ENCODE measurements around the gene SMTNL2. TPM values are rescaled to one million over a fixed set of nuclear protein-coding genes. Genes with fewer than 3 reads are reported as not detected.
"Not testable (repeated sequence)": the region's sequence is repeated elsewhere in the genome, so short reads cannot be mapped to it uniquely, and the experiment has no call there.

Gene SMTNL2
- polyA plus RNA-seq, 1 of the 3 experiments (the other 2 are of a cell fraction), result not detected

- TF ChIP-seq IRF3 (IDR thresholded peaks at IDR 0.05; ENCODE audit: low read depth, low read length) (no peak), TAF1 (IDR thresholded peaks at IDR 0.05; ENCODE audit: borderline replicate concordance, low read depth, low read length) (no peak), EZH2phosphoT487 (IDR thresholded peaks at IDR 0.05; ENCODE audit: borderline replicate concordance, low read depth) (no peak)
Measured at GRCh38 chr17:4602041-4602440, 17.7 kb downstream of the SMTNL2 start (continued).

- Histone ChIP-seq H4K20me1 (ENCODE audit: insufficient read depth) (no peaks in the 10 kb centered on the region), H3K4me2 (no peak overlapping the region), H3K27me3 (ENCODE audit: insufficient read depth) (peaks cover 12% of the 10 kb centered on the region), H3K36me3 (replicated peaks in 1 of 2; ENCODE audit: control insufficient read depth in 1 of 2, insufficient read depth in 2 of 2, low read length in 1 of 2) (no peaks in the 10 kb centered on the region), H3K9me3 (no peaks in the 10 kb centered on the region), H3K27ac (ENCODE audit: low read depth in 2 of 2, low read length in 1 of 2) (no peak overlapping the region), H3K9ac (no peak overlapping the region), H3F3A (replicated peaks; ENCODE audit: insufficient read depth) (no peaks in the 10 kb centered on the region), H3K79me2 (ENCODE audit: insufficient read depth) (no peaks in the 10 kb centered on the region), H3K9me2 (no peaks in the 10 kb centered on the region), H2AFZ (ENCODE audit: low read depth) (no peak overlapping the region), H3K4me3 (ENCODE audit: low read depth in 2 of 2, low read length in 1 of 2) (no peak overlapping the region), H3K4me1 (ENCODE audit: control insufficient read depth in 1 of 2, insufficient read depth in 2 of 2, low read depth in 1 of 2, low read length in 1 of 2) (peaks cover 0 to 21% of the 10 kb centered on the region in 2 experiments; a peak in 1 of 4 replicates)
- POLR2A ChIA-PET, result no interaction called here
- WGBS (ENCODE audit: low lambda C conversion rate), result 62% methylated on average over 12 of the region's 18 CpGs
- peak; percentile 91 for DNase-seq
- CTCF ChIA-PET, result interaction anchor here (1.0 to 4.1 kb wide), 3 partner anchors 18 to 37 kb away, joined by 3 to 31 read pairs (median 3); no protein-coding TSS in a partner anchor
- TF ChIP-seq GATA2 (CRISPR knock-in tag; IDR thresholded peaks at IDR 0.05) (peak; percentile 62), TEAD4 (IDR thresholded peaks at IDR 0.05; ENCODE audit: borderline replicate concordance, insufficient read depth) (no peak), CHD2 (IDR thresholded peaks at IDR 0.05; ENCODE audit: low read length, partially characterized antibody) (peak; percentile 54), RXRA (IDR thresholded peaks at IDR 0.05; ENCODE audit: borderline replicate concordance, low read depth) (no peak), EP300 (IDR thresholded peaks at IDR 0.05; ENCODE audit: borderline replicate concordance in 1 of 2, low read depth in 1 of 2, low read length in 1 of 2) (peak in 1 of 2 experiments; percentile 69; a peak in 2 of 4 replicates), RAD21 (IDR thresholded peaks at IDR 0.05; ENCODE audit: low read length) (0 out of 2 replicates have a peak, but pooled peaks have one; percentile 19), TCF12 (IDR thresholded peaks at IDR 0.05) (peak; percentile 50; the same call in 1 of the 2 replicates), FOXJ3 (CRISPR knock-in tag; IDR thresholded peaks at IDR 0.05) (peak; percentile 78; the same call in 1 of the 2 replicates), CTCF (IDR thresholded peaks at IDR 0.05) (no peak), MAX (IDR thresholded peaks at IDR 0.05; ENCODE audit: low read depth) (no peak; the same call in 1 of the 2 replicates), RFX5 (IDR thresholded peaks at IDR 0.05; ENCODE audit: low read length) (no peak), MXI1 (IDR thresholded peaks at IDR 0.05; ENCODE audit: low read depth, low read length) (peak; percentile 82; the same call in 1 of the 2 replicates), NFIC (IDR thresholded peaks at IDR 0.05; ENCODE audit: borderline replicate concordance) (peak; percentile 82), RCOR1 (IDR thresholded peaks at IDR 0.05; ENCODE audit: low read length) (peak; percentile 86)
Measured at GRCh38 chr17:4604111-4604644, 19.8 kb downstream of the SMTNL2 start.

GRCh38 chr17:4604736-4605135, 20.4 kb downstream of the SMTNL2 start:
- H4K20me1 ChIP-seq (ENCODE audit: insufficient read depth); H3K27ac ChIP-seq (ENCODE audit: low read depth in 2 of 2, low read length in 1 of 2); H3K4me2 ChIP-seq; POLR2A ChIA-PET; H3F3A ChIP-seq (replicated peaks; ENCODE audit: insufficient read depth); H3K9me2 ChIP-seq; DNase-seq; H3K9me3 ChIP-seq; H3K79me2 ChIP-seq (ENCODE audit: insufficient read depth); H3K4me3 ChIP-seq (ENCODE audit: low read depth in 2 of 2, low read length in 1 of 2); H2AFZ ChIP-seq (ENCODE audit: low read depth); H3K9ac ChIP-seq; H3K36me3 ChIP-seq (replicated peaks in 1 of 2; ENCODE audit: control insufficient read depth in 1 of 2, insufficient read depth in 2 of 2, low read length in 1 of 2): not testable (repeated sequence)
- CTCF ChIA-PET, result interaction anchor here (1.4 to 4.1 kb wide), 2 partner anchors 10 to 38 kb away, joined by 4 to 31 read pairs; no protein-coding TSS in a partner anchor
- peaks cover 0 to 17% of the 10 kb centered on the region in 2 experiments; a peak in 1 of 4 replicates for H3K4me1 ChIP-seq (ENCODE audit: control insufficient read depth in 1 of 2, insufficient read depth in 2 of 2, low read depth in 1 of 2, low read length in 1 of 2)
- WGBS (ENCODE audit: low lambda C conversion rate), result 76% methylated on average over 9 of the region's 11 CpGs
- H3K27me3 ChIP-seq (ENCODE audit: insufficient read depth), result peaks cover 13% of the 10 kb centered on the region; the same call in 1 of the 2 replicates

Measured in SK-N-SH (cell line).